Measurements from ENCODE around the gene TNFRSF6B. TPM values are rescaled to one million over a fixed set of nuclear protein-coding genes. Genes with fewer than 3 reads are reported as not detected.

Gene TNFRSF6B
- total RNA-seq, 1 experiment from 2014 or later: 3.4 TPM

- DNase-seq (ENCODE audit: low spot score): no peak
These were observed 960 bp downstream of the TNFRSF6B start for GRCh38 chr20:63697357-63697867.

- DNase-seq (ENCODE audit: low spot score): no peak
These were observed 1.6 kb downstream of the TNFRSF6B start for GRCh38 chr20:63697868-63698545.

- DNase-seq (ENCODE audit: low spot score): peak; percentile 97
These were observed 2.5 kb downstream of the TNFRSF6B start for GRCh38 chr20:63698739-63699465.

- no peak for DNase-seq (ENCODE audit: low spot score)
These were observed 3.2 kb downstream of the TNFRSF6B start for GRCh38 chr20:63699466-63700198.

- no peak for DNase-seq (ENCODE audit: low spot score)
These were observed 4.0 kb downstream of the TNFRSF6B start for GRCh38 chr20:63700199-63701050.

GRCh38 chr20:63701051-63701328, 4.5 kb downstream of the TNFRSF6B start:
- DNase-seq (ENCODE audit: low spot score): no peak

- DNase-seq (ENCODE audit: low spot score): peak; percentile 79
These were observed 5.0 kb downstream of the TNFRSF6B start for GRCh38 chr20:63701329-63702035.

GRCh38 chr20:63702036-63702665, 5.7 kb downstream of the TNFRSF6B start:
- DNase-seq (ENCODE audit: low spot score): no peak

- DNase-seq (ENCODE audit: low spot score): no peak
These were observed 6.5 kb downstream of the TNFRSF6B start for GRCh38 chr20:63702751-63703470.

GRCh38 chr20:63703471-63703975, 7.1 kb downstream of the TNFRSF6B start:
- DNase-seq (ENCODE audit: low spot score): no peak

GRCh38 chr20:63703976-63704748, 7.7 kb downstream of the TNFRSF6B start:
- DNase-seq (ENCODE audit: low spot score): no peak

GRCh38 chr20:63704749-63705117, 8.3 kb downstream of the TNFRSF6B start:
- DNase-seq (ENCODE audit: low spot score): no peak

GRCh38 chr20:63705232-63706026, 9.0 kb downstream of the TNFRSF6B start:
- DNase-seq (ENCODE audit: low spot score): no peak

- no peak for DNase-seq (ENCODE audit: low spot score)
These were observed 9.7 kb downstream of the TNFRSF6B start for GRCh38 chr20:63706027-63706695.

- DNase-seq (ENCODE audit: low spot score): peak; percentile 50
These were observed 10.6 kb downstream of the TNFRSF6B start for GRCh38 chr20:63706852-63707557.

GRCh38 chr20:63707558-63708300, 11.3 kb downstream of the TNFRSF6B start, which contains the start of the genes ARFRP1 and ZGPAT:
TSS of gene ARFRP1 (minus strand) at chr20:63707976. CDS start at chr20:63707091, 885 bp downstream.
TSS of gene ZGPAT (plus strand) at chr20:63708039. CDS start at chr20:63708581, 542 bp downstream.
- DNase-seq (ENCODE audit: low spot score): peak; percentile 58
